ENCODE measurements around the gene ASAP3.

Gene ASAP3

GRCh38 chr1:23529146-23530086 is 45.4 kb upstream of the ASAP3 start:
- no peak overlapping the region; the same call in 1 of the 2 replicates for H3K4me3 ChIP-seq (ENCODE audit: low read depth, low read length)
- no peak for DNase-seq (ENCODE audit: low read depth, low spot score)
- TF ChIP-seq, protein P1, sequence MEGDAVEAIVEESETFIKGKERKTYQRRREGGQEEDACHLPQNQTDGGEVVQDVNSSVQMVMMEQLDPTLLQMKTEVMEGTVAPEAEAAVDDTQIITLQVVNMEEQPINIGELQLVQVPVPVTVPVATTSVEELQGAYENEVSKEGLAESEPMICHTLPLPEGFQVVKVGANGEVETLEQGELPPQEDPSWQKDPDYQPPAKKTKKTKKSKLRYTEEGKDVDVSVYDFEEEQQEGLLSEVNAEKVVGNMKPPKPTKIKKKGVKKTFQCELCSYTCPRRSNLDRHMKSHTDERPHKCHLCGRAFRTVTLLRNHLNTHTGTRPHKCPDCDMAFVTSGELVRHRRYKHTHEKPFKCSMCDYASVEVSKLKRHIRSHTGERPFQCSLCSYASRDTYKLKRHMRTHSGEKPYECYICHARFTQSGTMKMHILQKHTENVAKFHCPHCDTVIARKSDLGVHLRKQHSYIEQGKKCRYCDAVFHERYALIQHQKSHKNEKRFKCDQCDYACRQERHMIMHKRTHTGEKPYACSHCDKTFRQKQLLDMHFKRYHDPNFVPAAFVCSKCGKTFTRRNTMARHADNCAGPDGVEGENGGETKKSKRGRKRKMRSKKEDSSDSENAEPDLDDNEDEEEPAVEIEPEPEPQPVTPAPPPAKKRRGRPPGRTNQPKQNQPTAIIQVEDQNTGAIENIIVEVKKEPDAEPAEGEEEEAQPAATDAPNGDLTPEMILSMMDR (IDR thresholded peaks at IDR 0.05; ENCODE audit: insufficient read depth, low read length, missing control alignments), result no peak
- POLR2A ChIA-PET, result no interaction called here
- CTCF ChIA-PET, result interaction anchor here (1.0 to 12.7 kb wide), 9 partner anchors 12 to 207 kb away, joined by 3 to 161 read pairs (median 6); no protein-coding TSS in a partner anchor

DNA sequence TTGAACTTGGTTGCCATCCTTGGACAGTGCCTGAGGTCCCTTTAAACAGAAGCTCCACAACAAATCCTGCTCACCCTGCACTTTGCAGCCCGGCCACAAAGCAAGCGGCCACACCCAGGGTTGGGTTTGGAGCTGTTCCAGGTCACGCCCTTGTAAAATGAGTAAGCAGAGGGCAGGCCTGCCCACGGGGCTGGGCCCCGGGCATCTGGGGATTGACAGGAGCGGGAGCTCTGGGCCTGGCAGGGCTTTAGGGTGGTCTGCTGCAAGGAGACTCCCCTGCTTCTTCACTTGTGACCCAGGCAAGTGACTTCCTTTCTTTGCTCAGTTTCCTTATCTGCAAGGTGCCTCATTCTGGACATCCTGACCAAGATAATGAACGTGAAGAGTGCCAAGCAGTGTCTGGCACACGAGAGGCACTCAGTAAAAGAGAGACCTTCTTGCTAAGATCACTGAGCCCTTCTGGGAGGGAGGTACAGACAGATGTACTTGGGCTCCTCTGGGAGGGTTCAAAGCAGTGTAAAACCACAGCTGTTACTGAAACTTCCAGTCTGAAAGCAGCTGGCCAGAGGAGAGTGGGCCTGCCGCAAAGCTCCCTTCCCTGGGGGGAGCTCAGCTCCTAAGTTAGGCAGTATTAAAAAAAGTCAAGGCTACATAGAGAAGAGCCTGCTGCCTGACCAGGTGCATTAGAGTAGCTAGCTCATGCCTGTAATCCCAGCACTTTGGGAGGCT is 44.4 kb upstream of the ASAP3 start:
- POLR2A ChIA-PET, result no interaction called here
- no peak for DNase-seq (ENCODE audit: low read depth, low spot score)
- H3K4me3 ChIP-seq (ENCODE audit: low read depth, low read length), result no peak overlapping the region
- TF ChIP-seq, protein P1 (IDR thresholded peaks at IDR 0.05; ENCODE audit: insufficient read depth, low read length, missing control alignments), result no peak
- CTCF ChIA-PET, result interaction anchor here (1.0 to 12.7 kb wide), 8 partner anchors 9 to 137 kb away, joined by 3 to 161 read pairs (median 10); no protein-coding TSS in a partner anchor

- no peak for DNase-seq (ENCODE audit: low read depth, low spot score)
- ChIA-PET CTCF (interaction anchor here (1.0 to 12.7 kb wide), 6 partner anchors 8 to 137 kb away, joined by 5 to 161 read pairs (median 14); no protein-coding TSS in a partner anchor), POLR2A (no interaction called here)
- TF ChIP-seq, protein P1 (IDR thresholded peaks at IDR 0.05; ENCODE audit: insufficient read depth, low read length, missing control alignments), result no peak
- no peak overlapping the region for H3K4me3 ChIP-seq (ENCODE audit: low read depth, low read length)
These were observed 43.9 kb upstream of the ASAP3 start for GRCh38 chr1:23527900-23528249.

GRCh38 chr1:23527366-23527765 is 43.4 kb upstream of the ASAP3 start:
- CTCF ChIA-PET, result interaction anchor here (1.0 to 12.7 kb wide), 5 partner anchors 8 to 110 kb away, joined by 5 to 161 read pairs (median 16); no protein-coding TSS in a partner anchor
- POLR2A ChIA-PET, result no interaction called here
- no peak overlapping the region for H3K4me3 ChIP-seq (ENCODE audit: low read depth, low read length)
- TF ChIP-seq, protein P1 (IDR thresholded peaks at IDR 0.05; ENCODE audit: insufficient read depth, low read length, missing control alignments), result no peak
- no peak for DNase-seq (ENCODE audit: low read depth, low spot score)

- ChIA-PET CTCF (interaction anchor here (1.0 to 12.7 kb wide), 5 partner anchors 15 to 111 kb away, joined by 3 to 161 read pairs (median 16); no protein-coding TSS in a partner anchor), POLR2A (no interaction called here)
- TF ChIP-seq, protein P1 (IDR thresholded peaks at IDR 0.05; ENCODE audit: insufficient read depth, low read length, missing control alignments), result no peak
- no peak for DNase-seq (ENCODE audit: low read depth, low spot score)
- no peak overlapping the region for H3K4me3 ChIP-seq (ENCODE audit: low read depth, low read length)
These were observed 42.5 kb upstream of the ASAP3 start for GRCh38 chr1:23526329-23527041.

Measured in AG04449 (cell line).